Measurements from ENCODE around the gene KLB.

- TF ChIP-seq CTCF (IDR thresholded peaks at IDR 0.05): no peak
- no peak for TF ChIP-seq POLR2A (IDR thresholded peaks at IDR 0.05)
- TF ChIP-seq POLR2AphosphoS5 (IDR thresholded peaks at IDR 0.05): no peak
Measured at GRCh38 chr4:39446483-39446841, 39.7 kb downstream of the KLB start.
